ENCODE data around the gene SLC26A1. TPM values are rescaled to one million over a fixed set of nuclear protein-coding genes. Genes with fewer than 3 reads are reported as not detected.

SLC26A1 gene
- total RNA-seq, 1 experiment from 2014 or later: not detected

GRCh38 chr4:1023075-1023640, 30.0 kb upstream of the SLC26A1 start:
- Histone ChIP-seq H3K36me3 (peaks cover 27% of the 10 kb centered on the region), H3K4me3 (no peak overlapping the region), H3K27ac (no peak overlapping the region), H3K27me3 (no peaks in the 10 kb centered on the region), H3K4me1 (peaks cover 43% of the 10 kb centered on the region), H3K9me3 (replicated peaks) (no peaks in the 10 kb centered on the region)
- no peak for DNase-seq

- H3K27me3 ChIP-seq: no peaks in the 10 kb centered on the region
- no peaks in the 10 kb centered on the region for H3K9me3 ChIP-seq (replicated peaks)
- DNase-seq: no peak
- H3K4me3 ChIP-seq: no peak overlapping the region
- H3K4me1 ChIP-seq: peaks cover 41% of the 10 kb centered on the region
- no peak overlapping the region for H3K27ac ChIP-seq
- H3K36me3 ChIP-seq: peaks cover 27% of the 10 kb centered on the region
These were observed 29.5 kb upstream of the SLC26A1 start for GRCh38 chr4:1022739-1023066.

GRCh38 chr4:1022051-1022738, 29.0 kb upstream of the SLC26A1 start:
- H3K36me3 ChIP-seq: peaks cover 27% of the 10 kb centered on the region
- H3K27me3 ChIP-seq: no peaks in the 10 kb centered on the region
- peaks cover 36% of the 10 kb centered on the region for H3K4me1 ChIP-seq
- H3K4me3 ChIP-seq: no peak overlapping the region
- no peak for DNase-seq
- H3K27ac ChIP-seq: no peak overlapping the region
- H3K9me3 ChIP-seq (replicated peaks): no peaks in the 10 kb centered on the region

- 0 out of 2 replicates have a peak overlapping the region, but pooled peaks have one; percentile 3 for H3K27ac ChIP-seq
- no peaks in the 10 kb centered on the region for H3K9me3 ChIP-seq (replicated peaks)
- H3K4me3 ChIP-seq: no peak overlapping the region
- peak; percentile 62 to 72 for DNase-seq
- no peaks in the 10 kb centered on the region for H3K27me3 ChIP-seq
- H3K4me1 ChIP-seq: peaks cover 36% of the 10 kb centered on the region
- H3K36me3 ChIP-seq: peaks cover 27% of the 10 kb centered on the region
These were observed 28.3 kb upstream of the SLC26A1 start for GRCh38 chr4:1021386-1022050.

GRCh38 chr4:1019729-1020470, 26.7 kb upstream of the SLC26A1 start:
- Histone ChIP-seq H3K36me3 (peaks cover 16% of the 10 kb centered on the region), H3K27ac (peak overlapping the region; percentile 70), H3K27me3 (no peaks in the 10 kb centered on the region), H3K9me3 (replicated peaks) (no peaks in the 10 kb centered on the region), H3K4me3 (no peak overlapping the region), H3K4me1 (peaks cover 36% of the 10 kb centered on the region)
- DNase-seq: peak; percentile 71 to 80

GRCh38 chr4:1019320-1019719, 26.1 kb upstream of the SLC26A1 start:
- Histone ChIP-seq H3K36me3 (peaks cover 10% of the 10 kb centered on the region), H3K9me3 (replicated peaks) (no peaks in the 10 kb centered on the region), H3K27ac (peak overlapping the region; percentile 70), H3K4me3 (no peak overlapping the region), H3K4me1 (peaks cover 36% of the 10 kb centered on the region), H3K27me3 (no peaks in the 10 kb centered on the region)
- peak; percentile 61 to 66 for DNase-seq

- Histone ChIP-seq H3K9me3 (replicated peaks) (no peaks in the 10 kb centered on the region), H3K27me3 (no peaks in the 10 kb centered on the region), H3K4me1 (peaks cover 36% of the 10 kb centered on the region), H3K27ac (peak overlapping the region; percentile 70), H3K4me3 (no peak overlapping the region), H3K36me3 (peaks cover 13% of the 10 kb centered on the region)
- no peak for DNase-seq
These were observed 25.2 kb upstream of the SLC26A1 start for GRCh38 chr4:1018147-1019020.

- no peak for DNase-seq
- H3K4me1 ChIP-seq: peaks cover 36% of the 10 kb centered on the region
- H3K27me3 ChIP-seq: no peaks in the 10 kb centered on the region
- H3K9me3 ChIP-seq (replicated peaks): no peaks in the 10 kb centered on the region
- no peak overlapping the region for H3K27ac ChIP-seq
- no peak overlapping the region for H3K4me3 ChIP-seq
- peaks cover 15% of the 10 kb centered on the region for H3K36me3 ChIP-seq
These were observed 24.5 kb upstream of the SLC26A1 start for GRCh38 chr4:1017706-1018105.

GRCh38 chr4:1017211-1017610, 24.0 kb upstream of the SLC26A1 start:
- Histone ChIP-seq H3K27me3 (no peaks in the 10 kb centered on the region), H3K4me1 (peaks cover 33% of the 10 kb centered on the region)

GRCh38 chr4:1015746-1016145, 22.5 kb upstream of the SLC26A1 start:
- Histone ChIP-seq H3K4me3 (no peak overlapping the region), H3K27ac (no peak overlapping the region), H3K27me3 (peaks cover under 1% of the 10 kb centered on the region; the same call in 1 of the 2 replicates), H3K9me3 (replicated peaks) (no peaks in the 10 kb centered on the region), H3K36me3 (peaks cover 13% of the 10 kb centered on the region; the same call in 1 of the 2 replicates), H3K4me1 (peaks cover 26% of the 10 kb centered on the region)
- DNase-seq: no peak

More at GRCh38 chr4:1017211-1017610, 24.0 kb upstream of the SLC26A1 start:
- no peak overlapping the region for H3K4me3 ChIP-seq
- peaks cover 13% of the 10 kb centered on the region; the same call in 1 of the 2 replicates for H3K36me3 ChIP-seq
- no peak for DNase-seq
- no peak overlapping the region for H3K27ac ChIP-seq
- H3K9me3 ChIP-seq (replicated peaks): no peaks in the 10 kb centered on the region

- DNase-seq: no peak
- peaks cover 30% of the 10 kb centered on the region for H3K4me1 ChIP-seq
- peaks cover 6% of the 10 kb centered on the region; the same call in 1 of the 2 replicates for H3K27me3 ChIP-seq
- no peaks in the 10 kb centered on the region for H3K9me3 ChIP-seq (replicated peaks)
- H3K27ac ChIP-seq: no peak overlapping the region
- peaks cover 13% of the 10 kb centered on the region; the same call in 1 of the 2 replicates for H3K36me3 ChIP-seq
- no peak overlapping the region for H3K4me3 ChIP-seq
These were observed 22.0 kb upstream of the SLC26A1 start for GRCh38 chr4:1015179-1015578.

GRCh38 chr4:1014291-1015167, 21.3 kb upstream of the SLC26A1 start:
- peaks cover 6% of the 10 kb centered on the region; the same call in 1 of the 2 replicates for H3K27me3 ChIP-seq
- H3K27ac ChIP-seq: no peak overlapping the region
- no peaks in the 10 kb centered on the region for H3K9me3 ChIP-seq (replicated peaks)
- H3K4me1 ChIP-seq: peaks cover 29% of the 10 kb centered on the region
- H3K36me3 ChIP-seq: peaks cover 13% of the 10 kb centered on the region; the same call in 1 of the 2 replicates
- DNase-seq: no peak
- no peak overlapping the region for H3K4me3 ChIP-seq

Measured in SJCRH30 (cell line).